HG02642 (cell line): ENCODE data around the gene HMCN1.

Experiments
- ATAC-seq: cut with Tn5 transposase; IDR thresholded peaks from one replicate; pipeline ENCODE4 v1.9.1; 2021; ENCODE audit warnings: mild to moderate bottlenecking; ENCODE audit not compliant: unreplicated experiment, poor library complexity

HMCN1 gene

GRCh38 chr1:186212568-186213224 lies 478.5 kb downstream of the HMCN1 start:
- ATAC-seq: peak; percentile 93

- ATAC-seq: no peak
These were observed 479.0 kb downstream of the HMCN1 start for GRCh38 chr1:186213225-186213607.

GRCh38 chr1:186214791-186215190 lies 480.6 kb downstream of the HMCN1 start:
- ATAC-seq: no peak

GRCh38 chr1:186215636-186216035 lies 481.4 kb downstream of the HMCN1 start:
- no peak for ATAC-seq

- peak; percentile 78 for ATAC-seq
These were observed 484.6 kb downstream of the HMCN1 start for GRCh38 chr1:186218654-186219352.

GRCh38 chr1:186220067-186220466 lies 485.9 kb downstream of the HMCN1 start:
- no peak for ATAC-seq

- no peak for ATAC-seq
These were observed 486.7 kb downstream of the HMCN1 start for GRCh38 chr1:186220911-186221310.

GRCh38 chr1:186225096-186225495 lies 490.9 kb downstream of the HMCN1 start:
- no peak for ATAC-seq

- no peak for ATAC-seq
These were observed 494.6 kb downstream of the HMCN1 start for GRCh38 chr1:186228749-186229148.

GRCh38 chr1:186231861-186232436 lies 497.8 kb downstream of the HMCN1 start:
- no peak for ATAC-seq

- ATAC-seq: no peak
These were observed 500.9 kb downstream of the HMCN1 start for GRCh38 chr1:186234976-186235686.

- no peak for ATAC-seq
These were observed 501.5 kb downstream of the HMCN1 start for GRCh38 chr1:186235696-186236095.

GRCh38 chr1:186236921-186237320 lies 502.7 kb downstream of the HMCN1 start:
- ATAC-seq: no peak

- no peak for ATAC-seq
These were observed 505.0 kb downstream of the HMCN1 start for GRCh38 chr1:186239171-186239570.

- no peak for ATAC-seq
These were observed 506.2 kb downstream of the HMCN1 start for GRCh38 chr1:186240436-186240835.
